Esophagus muscularis mucosa (tissue), 4 donors: Measurements from ENCODE around the gene AURKB.

Source experiments
- CTCF ChIP-seq, 3 experiments: fragments of 200-600 bp in 2 of 3; fragments of 450-650 bp in 1 of 3; sonication (generic) in 2 of 3; IDR thresholded peaks; one replicate each; pipeline ENCODE4 v1.5.1; 2017 to 2019; ENCODE audit warnings: antibody characterized with exemption in 3 of 3, mild to moderate bottlenecking in 2 of 3, moderate library complexity in 1 of 3
- EP300 ChIP-seq: sonication (generic); formaldehyde crosslinking; IDR thresholded peaks from one replicate; pipeline ENCODE4 v1.6.1; 2017; ENCODE audit warnings: antibody characterized with exemption
- POLR2A ChIP-seq: fragments of 450-650 bp; IDR thresholded peaks from one replicate; pipeline ENCODE4 v1.6.1; 2017; ENCODE audit warnings: antibody characterized with exemption, moderate library complexity, mild to moderate bottlenecking, low read depth
- POLR2AphosphoS5 ChIP-seq, 2 donors: sonication (generic); formaldehyde crosslinking; IDR thresholded peaks; one replicate each; pipeline ENCODE4 v1.6.1; 2017; ENCODE audit warnings: antibody characterized with exemption in 2 of 2

GRCh38 chr17:8249621-8250500 lies 39.5 kb upstream of the AURKB start:
- no peak for TF ChIP-seq CTCF (IDR thresholded peaks at IDR 0.05)
- no peak for TF ChIP-seq POLR2AphosphoS5 (IDR thresholded peaks at IDR 0.05)
- TF ChIP-seq EP300 = no peak
- TF ChIP-seq POLR2A = no peak
